Retinal pigment epithelial cell (primary cell): ENCODE measurements around the gene PCNA.

Experiments used
- DNase-seq: peaks from one replicate; pipeline ENCODE4 v3.0.0-alpha.2; 2010; ENCODE audit warnings: low read depth
- H3K4me3 ChIP-seq: 2 replicates; pipeline ENCODE4 v1.5.1; 2011; ENCODE audit warnings: mild to moderate bottlenecking, low read length, control low read depth, moderate library complexity
- CTCF ChIP-seq: conservative IDR thresholded peaks from 2 replicates; pipeline ENCODE4 v1.5.1; 2011; ENCODE audit warnings: low read depth, low read length, control low read depth, inconsistent platforms

Gene PCNA

GRCh38 chr20:5140195-5140594 is 20.4 kb upstream of the PCNA start:
- TF ChIP-seq CTCF = no peak
- no peak overlapping the region for H3K4me3 ChIP-seq
- DNase-seq = no peak

- TF ChIP-seq CTCF = no peak
- DNase-seq = no peak
- no peak overlapping the region for H3K4me3 ChIP-seq
These were observed 16.3 kb upstream of the PCNA start for GRCh38 chr20:5136096-5136495.

- no peak overlapping the region for H3K4me3 ChIP-seq
- TF ChIP-seq CTCF = no peak
- no peak for DNase-seq
These were observed 15.7 kb upstream of the PCNA start for GRCh38 chr20:5135363-5136012.

- no peak overlapping the region for H3K4me3 ChIP-seq
- no peak for DNase-seq
- no peak for TF ChIP-seq CTCF
These were observed 14.2 kb upstream of the PCNA start for GRCh38 chr20:5133998-5134397.

- H3K4me3 ChIP-seq = no peak overlapping the region
- no peak for DNase-seq
- no peak for TF ChIP-seq CTCF
These were observed 11.7 kb upstream of the PCNA start for GRCh38 chr20:5131502-5131901.

GRCh38 chr20:5128886-5129285 is 9.1 kb upstream of the PCNA start:
- no peak for TF ChIP-seq CTCF

GRCh38 chr20:5127859-5128424 is 8.2 kb upstream of the PCNA start:
- no peak for DNase-seq
- peak overlapping the region; percentile 86 for H3K4me3 ChIP-seq

More at GRCh38 chr20:5128886-5129285, 9.1 kb upstream of the PCNA start:
- no peak overlapping the region for H3K4me3 ChIP-seq
- no peak for DNase-seq

More at GRCh38 chr20:5127859-5128424, 8.2 kb upstream of the PCNA start:
- no peak for TF ChIP-seq CTCF
